BLaER1 (cell line): ENCODE data around the gene MRE11.
"Not testable (repeated sequence)": the region's sequence is repeated elsewhere in the genome, so short reads cannot be mapped to it uniquely, and the experiment has no call there.

ENCODE experiments used
- H3K27ac ChIP-seq: shearing (Covaris generic); formaldehyde crosslinking; 2 replicates; pipeline ENCODE4 v1.8.1; 2022
- H3K27me3 ChIP-seq: shearing (Covaris generic); formaldehyde crosslinking; 2 replicates; pipeline ENCODE4 v1.8.1; 2022
- H3K36me3 ChIP-seq: shearing (Covaris generic); formaldehyde crosslinking; 2 replicates; pipeline ENCODE4 v1.8.1; 2022
- H3K4me1 ChIP-seq: shearing (Covaris generic); formaldehyde crosslinking; 2 replicates; pipeline ENCODE4 v1.8.1; 2022
- H3K4me2 ChIP-seq: shearing (Covaris generic); formaldehyde crosslinking; 2 replicates; pipeline ENCODE4 v1.8.1; 2022
- H3K4me3 ChIP-seq: shearing (Covaris generic); formaldehyde crosslinking; 2 replicates; pipeline ENCODE4 v1.8.1; 2022
- H3K9ac ChIP-seq: shearing (Covaris generic); formaldehyde crosslinking; 2 replicates; pipeline ENCODE4 v1.8.1; 2022
- H3K9me3 ChIP-seq: shearing (Covaris generic); formaldehyde crosslinking; 2 replicates; pipeline ENCODE4 v1.8.1; 2022
- H4K20me1 ChIP-seq: shearing (Covaris generic); formaldehyde crosslinking; 2 replicates; pipeline ENCODE4 v1.8.1; 2022
- Cebpa-rat ChIP-seq: shearing (Covaris generic); IDR thresholded peaks from 2 replicates; pipeline ENCODE4 v1.8.1; 2022

Gene MRE11

DNA sequence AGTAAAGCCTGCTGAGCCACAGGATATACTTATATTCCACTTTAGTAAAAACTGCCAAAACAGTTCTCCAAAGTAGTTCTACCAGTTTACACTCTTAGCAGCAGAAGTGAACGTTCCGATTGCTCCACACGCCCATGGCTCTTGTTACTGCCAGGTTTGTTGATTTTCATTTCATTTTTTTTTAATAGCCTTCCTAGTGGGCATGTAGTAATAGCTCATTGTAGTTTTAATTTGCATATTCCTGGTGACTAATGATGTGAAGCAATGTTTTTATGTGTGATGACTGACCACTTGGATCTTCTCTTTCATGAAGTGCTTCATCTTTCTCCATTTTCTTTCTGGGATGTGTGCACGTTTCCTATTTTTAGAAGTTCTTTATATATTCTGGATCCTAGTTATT lies 13.8 kb upstream of the MRE11 start:
- TF ChIP-seq Cebpa-rat, result no peak
- H3K9ac ChIP-seq, result no peak overlapping the region
- no peaks in the 10 kb centered on the region for H4K20me1 ChIP-seq
- H3K36me3 ChIP-seq, result no peaks in the 10 kb centered on the region
- peaks cover 6% of the 10 kb centered on the region for H3K27me3 ChIP-seq
- H3K4me3 ChIP-seq, result no peak overlapping the region
- peaks cover 6% of the 10 kb centered on the region for H3K4me1 ChIP-seq
- H3K4me2 ChIP-seq, result no peak overlapping the region
- no peaks in the 10 kb centered on the region for H3K9me3 ChIP-seq
- H3K27ac ChIP-seq, result no peak overlapping the region

DNA sequence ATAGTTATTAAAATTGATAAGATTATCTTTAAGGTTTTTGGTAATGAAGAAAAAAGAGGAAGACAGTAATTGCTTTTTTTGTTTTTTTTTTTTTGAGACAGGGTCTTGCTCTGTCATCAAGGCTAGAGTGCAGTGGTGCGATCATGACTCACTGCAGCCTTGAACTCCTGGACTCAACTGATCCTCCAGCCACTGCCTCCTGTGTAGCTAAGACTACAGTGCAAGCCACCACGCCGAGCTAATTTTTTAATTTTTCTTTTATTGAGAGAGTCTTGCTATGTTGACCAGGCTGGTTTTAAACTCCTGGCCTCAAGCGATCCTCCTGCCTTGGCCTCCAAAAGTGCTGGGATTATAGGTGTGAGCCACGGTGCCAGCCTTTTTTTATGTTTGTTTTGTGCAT lies 12.9 kb upstream of the MRE11 start:
- not testable (repeated sequence) for H4K20me1 ChIP-seq, H3K9me3 ChIP-seq, H3K4me2 ChIP-seq, H3K27me3 ChIP-seq, H3K9ac ChIP-seq, H3K36me3 ChIP-seq, H3K4me1 ChIP-seq, H3K27ac ChIP-seq, H3K4me3 ChIP-seq

DNA sequence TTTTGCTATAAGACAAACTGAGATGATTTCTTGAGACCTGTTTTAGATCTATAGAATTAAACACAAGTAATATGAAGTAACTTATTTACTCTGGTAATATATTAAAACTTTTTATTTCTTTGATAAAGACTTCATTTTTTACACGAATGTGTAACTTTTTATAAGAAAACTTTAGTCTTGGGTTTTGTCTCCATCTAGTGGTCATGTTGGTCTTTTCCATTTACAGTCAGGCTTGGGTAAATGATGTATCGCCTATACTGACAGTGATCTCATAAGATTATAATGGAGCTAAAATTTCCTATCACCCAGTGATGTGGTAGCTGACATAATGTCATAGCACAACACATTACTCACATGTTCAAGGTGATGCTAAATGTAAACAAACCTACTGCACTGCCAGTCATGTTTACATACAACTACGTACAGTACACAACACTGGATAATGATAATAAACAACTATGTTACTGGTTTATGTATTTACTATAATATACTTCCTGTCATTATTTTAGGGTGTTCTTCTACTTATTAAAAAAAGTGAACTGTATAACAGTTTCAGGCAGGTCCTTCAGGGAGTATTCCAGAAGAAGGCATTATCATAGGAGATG lies 11.1 kb upstream of the MRE11 start:
- no peak for TF ChIP-seq Cebpa-rat

DNA sequence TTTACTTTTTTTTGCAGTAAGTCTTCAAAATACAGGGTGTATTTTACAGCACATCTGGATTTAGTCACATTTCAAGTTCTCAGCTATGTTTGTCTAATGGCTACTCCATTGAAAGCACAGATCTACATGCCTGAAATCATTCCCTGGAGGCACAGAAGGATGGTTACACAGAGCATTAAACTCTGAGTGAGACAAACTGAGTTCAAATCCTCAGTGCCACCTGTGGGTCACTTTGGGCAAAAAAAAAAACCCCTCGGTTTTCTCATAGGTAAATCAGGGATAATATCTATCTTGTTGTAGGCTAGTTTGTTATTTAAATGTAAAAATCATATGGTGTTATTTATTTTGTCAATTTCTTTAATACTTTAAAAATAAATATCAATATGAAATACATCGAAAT lies 7.9 kb upstream of the MRE11 start:
- H3K36me3 ChIP-seq, result peaks cover 46% of the 10 kb centered on the region
- no peak for TF ChIP-seq Cebpa-rat

More for the DNA sequence above, 11.1 kb upstream of the MRE11 start:
- Histone ChIP-seq H3K27me3 (no peaks in the 10 kb centered on the region), H3K27ac (no peak overlapping the region), H3K4me2 (no peak overlapping the region), H3K4me1 (no peaks in the 10 kb centered on the region), H3K9ac (no peak overlapping the region), H4K20me1 (no peaks in the 10 kb centered on the region), H3K36me3 (peaks cover 15% of the 10 kb centered on the region), H3K9me3 (no peaks in the 10 kb centered on the region), H3K4me3 (no peak overlapping the region)

DNA sequence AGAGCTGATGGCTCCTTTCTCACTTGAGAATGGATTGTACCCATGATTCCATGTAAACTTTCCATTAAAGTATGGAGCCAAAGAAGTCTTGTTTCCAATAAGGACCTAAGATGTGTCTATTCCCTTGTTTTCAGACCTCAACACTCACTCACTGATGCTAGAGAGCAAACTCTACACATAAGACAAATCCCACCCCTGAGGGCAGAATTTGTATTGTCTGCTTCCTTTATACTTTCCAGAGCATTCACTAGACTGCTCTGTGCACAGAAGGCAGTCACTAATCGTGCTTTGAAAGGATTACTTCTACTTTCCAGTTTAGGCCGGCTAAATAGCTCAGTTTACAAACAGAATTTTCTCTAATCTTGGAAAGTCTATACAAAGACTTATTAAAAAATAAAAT lies 6.5 kb upstream of the MRE11 start:
- Histone ChIP-seq H4K20me1 (0 out of 2 replicates have a peak, but pooled peaks cover 9% of the 10 kb centered on the region), H3K4me1 (peaks cover 8% of the 10 kb centered on the region), H3K27me3 (no peaks in the 10 kb centered on the region), H3K4me2 (no peak overlapping the region), H3K36me3 (peaks cover 49% of the 10 kb centered on the region), H3K9ac (no peak overlapping the region), H3K27ac (no peak overlapping the region), H3K4me3 (no peak overlapping the region), H3K9me3 (no peaks in the 10 kb centered on the region)
- no peak for TF ChIP-seq Cebpa-rat

More for the DNA sequence above, 7.9 kb upstream of the MRE11 start:
- no peak overlapping the region for H3K27ac ChIP-seq
- no peaks in the 10 kb centered on the region for H4K20me1 ChIP-seq
- H3K4me2 ChIP-seq, result no peak overlapping the region
- H3K4me1 ChIP-seq, result no peaks in the 10 kb centered on the region
- H3K4me3 ChIP-seq, result no peak overlapping the region
- H3K27me3 ChIP-seq, result no peaks in the 10 kb centered on the region
- H3K9ac ChIP-seq, result no peak overlapping the region
- no peaks in the 10 kb centered on the region for H3K9me3 ChIP-seq

DNA sequence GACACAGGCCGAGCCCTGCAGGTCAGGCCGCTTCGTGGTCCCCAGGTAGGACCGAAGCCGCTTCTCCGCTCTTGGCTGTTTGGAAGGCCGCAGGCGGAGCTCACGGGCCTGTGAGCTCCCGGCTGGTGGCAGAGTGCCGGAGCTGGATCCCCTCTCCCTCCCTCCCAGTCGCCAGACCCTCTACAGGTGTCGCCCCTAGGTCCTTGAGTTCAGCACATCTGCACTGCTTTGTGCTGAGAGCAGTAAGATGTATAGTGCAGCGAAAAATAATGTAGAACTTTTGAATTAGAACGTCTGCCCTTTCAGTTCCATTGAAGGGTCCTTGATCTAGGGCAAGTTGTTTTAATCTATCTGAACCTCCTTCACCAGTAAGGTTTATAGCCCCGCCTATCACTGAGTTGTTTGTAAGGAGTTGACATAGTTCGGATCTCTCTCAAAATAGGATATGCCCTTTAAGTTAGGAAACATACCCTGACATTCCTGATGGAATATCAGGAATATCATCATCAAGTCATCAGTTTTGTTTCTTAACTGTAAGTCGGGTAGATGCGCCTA lies 559 bp upstream of the MRE11 start:
- peaks cover 43% of the 10 kb centered on the region for H3K36me3 ChIP-seq
- TF ChIP-seq Cebpa-rat, result no peak
- peaks cover 18% of the 10 kb centered on the region; the same call in 1 of the 2 replicates for H4K20me1 ChIP-seq
- H3K27me3 ChIP-seq, result no peaks in the 10 kb centered on the region
- H3K9ac ChIP-seq, result peak overlapping the region; percentile 95
- peak overlapping the region; percentile 87 for H3K4me2 ChIP-seq
- peak overlapping the region; percentile 90 for H3K27ac ChIP-seq
- H3K4me1 ChIP-seq, result peaks cover 29% of the 10 kb centered on the region
- peak overlapping the region; percentile 85 for H3K4me3 ChIP-seq
- H3K9me3 ChIP-seq, result no peaks in the 10 kb centered on the region

DNA sequence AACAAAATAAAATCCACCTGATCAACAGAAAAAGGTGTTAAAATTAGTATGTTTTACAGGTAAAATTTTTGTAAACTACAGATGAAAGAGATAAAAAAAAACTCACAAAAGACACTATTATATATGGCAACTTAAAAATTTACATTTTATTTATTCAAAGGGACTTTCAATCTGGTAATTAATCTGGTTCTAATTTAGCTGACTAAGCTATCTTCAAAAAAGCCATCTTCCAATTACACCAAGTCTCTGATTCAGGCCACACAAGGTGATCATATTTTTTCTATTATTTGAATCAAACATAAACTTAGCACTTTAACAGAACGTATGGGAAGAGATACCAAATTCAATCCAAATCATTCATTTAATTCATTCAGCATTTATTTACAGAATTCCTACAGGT lies 7.6 kb downstream of the MRE11 start:
- Histone ChIP-seq H3K4me2 (no peak overlapping the region), H3K9me3 (no peaks in the 10 kb centered on the region), H4K20me1 (no peaks in the 10 kb centered on the region), H3K27ac (no peak overlapping the region), H3K27me3 (no peaks in the 10 kb centered on the region), H3K4me3 (no peak overlapping the region), H3K9ac (no peak overlapping the region), H3K36me3 (peaks cover 93% of the 10 kb centered on the region), H3K4me1 (no peaks in the 10 kb centered on the region)
- TF ChIP-seq Cebpa-rat, result no peak

DNA sequence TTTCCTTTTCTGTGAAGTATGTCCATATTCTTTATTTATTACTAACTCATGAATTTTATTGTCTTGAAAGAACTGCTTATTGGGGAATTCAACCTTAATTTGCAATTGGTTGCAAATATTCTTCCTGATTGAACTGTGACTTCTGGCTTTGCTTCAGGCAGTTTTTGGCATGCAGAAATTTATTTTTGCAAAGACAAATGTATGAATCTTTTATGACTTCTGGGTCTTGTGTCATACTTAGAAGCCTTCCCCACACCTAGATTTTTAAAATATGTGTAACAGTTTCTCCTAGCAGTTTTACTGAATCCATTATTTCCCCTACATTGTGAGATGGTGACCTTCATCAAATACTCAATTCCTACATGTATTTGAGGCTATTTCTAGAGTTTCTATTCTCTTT lies 12.3 kb downstream of the MRE11 start:
- Histone ChIP-seq H3K27ac (no peak overlapping the region), H3K27me3 (no peaks in the 10 kb centered on the region), H3K9ac (no peak overlapping the region), H4K20me1 (no peaks in the 10 kb centered on the region), H3K36me3 (peaks cover 77% of the 10 kb centered on the region), H3K4me3 (no peak overlapping the region), H3K4me1 (peaks cover 9% of the 10 kb centered on the region), H3K9me3 (no peaks in the 10 kb centered on the region), H3K4me2 (no peak overlapping the region)
- no peak for TF ChIP-seq Cebpa-rat

DNA sequence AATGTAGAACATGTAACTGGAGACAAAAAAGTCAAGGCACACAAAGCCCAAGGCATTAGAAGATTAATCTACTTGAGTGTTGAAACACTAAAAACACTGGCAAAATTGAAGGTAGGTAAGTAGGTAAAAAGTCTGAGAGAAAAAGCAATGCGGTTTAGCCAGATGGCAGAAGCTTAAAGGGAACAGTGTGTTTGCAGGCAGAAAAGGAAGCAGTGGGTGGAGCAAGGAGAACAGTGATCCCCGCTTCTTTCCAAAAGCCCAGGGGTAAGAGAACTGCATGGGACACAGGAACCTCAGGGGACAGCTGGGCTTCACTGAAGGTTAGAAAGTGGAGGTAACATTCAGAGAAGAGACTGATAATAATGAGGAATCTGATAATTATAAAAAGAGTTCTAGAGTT lies 16.0 kb downstream of the MRE11 start:
- Histone ChIP-seq H3K4me2 (peak overlapping the region; percentile 8; the same call in 1 of the 2 replicates), H3K36me3 (peaks cover 74% of the 10 kb centered on the region), H3K27ac (no peak overlapping the region)

DNA sequence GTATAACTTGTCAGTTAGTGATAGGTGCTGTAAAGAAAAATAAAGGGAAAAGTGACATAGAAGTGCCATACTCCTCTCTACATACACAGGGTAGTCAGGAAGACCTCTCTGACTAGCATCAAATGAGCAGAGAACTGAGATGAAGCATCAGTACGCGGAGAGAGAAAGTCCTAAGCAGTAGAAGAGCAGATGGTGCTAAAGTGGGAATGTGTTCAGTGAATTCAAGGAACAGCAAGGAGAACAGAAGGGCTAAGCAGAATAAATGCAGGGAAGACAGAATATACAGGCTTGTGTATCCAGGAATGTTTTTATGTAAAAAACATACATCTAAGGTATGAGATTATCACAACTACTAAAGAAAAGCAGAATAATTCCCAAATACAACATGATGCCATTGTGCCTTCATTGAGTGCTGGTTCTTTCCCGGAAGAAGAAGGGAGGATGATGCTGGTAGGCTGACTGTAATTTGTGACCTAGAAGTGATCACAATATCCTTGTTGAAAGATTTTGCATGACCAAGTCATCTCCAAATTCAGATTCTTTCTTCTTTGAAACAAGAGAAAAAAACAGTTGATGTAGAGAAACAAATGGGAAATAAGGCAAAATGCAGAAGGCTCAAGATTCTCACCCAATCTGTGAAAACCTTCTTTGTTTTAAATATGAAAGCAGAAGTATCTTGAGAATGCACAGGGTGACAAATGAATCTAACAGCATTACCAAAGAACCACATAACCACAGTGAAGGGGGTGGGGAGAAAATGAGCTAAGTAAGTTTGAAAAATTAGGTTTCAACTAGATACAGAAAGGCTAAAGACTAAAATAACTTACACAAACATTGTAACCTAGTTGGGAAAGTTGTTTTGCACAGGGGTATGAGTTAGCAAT lies 20.5 kb downstream of the MRE11 start:
- Histone ChIP-seq H3K4me1 (peaks cover 8% of the 10 kb centered on the region), H3K4me3 (no peak overlapping the region), H3K27me3 (no peaks in the 10 kb centered on the region), H3K9ac (no peak overlapping the region), H3K4me2 (no peak overlapping the region), H3K36me3 (peaks cover 78% of the 10 kb centered on the region), H3K27ac (no peak overlapping the region), H3K9me3 (no peaks in the 10 kb centered on the region), H4K20me1 (no peaks in the 10 kb centered on the region)
- no peak for TF ChIP-seq Cebpa-rat

More for the DNA sequence above, 16.0 kb downstream of the MRE11 start:
- no peak for TF ChIP-seq Cebpa-rat
- Histone ChIP-seq H3K9me3 (no peaks in the 10 kb centered on the region), H3K27me3 (no peaks in the 10 kb centered on the region), H4K20me1 (no peaks in the 10 kb centered on the region), H3K4me3 (no peak overlapping the region), H3K4me1 (peaks cover 9% of the 10 kb centered on the region), H3K9ac (no peak overlapping the region)
